Fibroblast of lung (primary cell): ENCODE data around the gene HECW1. TPM values are rescaled to one million over a fixed set of nuclear protein-coding genes. Genes with fewer than 3 reads are reported as not detected.

Experiments
- DNase-seq, 2 donors: peaks; one replicate each; pipeline versions ENCODE4 v3.0.0 to v3.0.0-alpha.2; 2010; ENCODE audit warnings: low read depth in 2 of 2
- H2AFZ ChIP-seq: 2 replicates; pipeline ENCODE4 v1.5.1; 2012; ENCODE audit warnings: low read length, control low read depth, inconsistent platforms
- H3K27ac ChIP-seq: 2 replicates; pipeline ENCODE4 v1.5.1; 2011; ENCODE audit warnings: low read length, control low read depth; ENCODE audit not compliant: insufficient read depth
- H3K27me3 ChIP-seq: 2 replicates; pipeline ENCODE4 v1.5.1; 2011; ENCODE audit warnings: mild to moderate bottlenecking, low read length; ENCODE audit not compliant: control insufficient read depth, insufficient read depth
- H3K36me3 ChIP-seq: 2 replicates; pipeline ENCODE4 v1.5.1; 2011; ENCODE audit warnings: low read length; ENCODE audit not compliant: control insufficient read depth, insufficient read depth
- H3K4me1 ChIP-seq: 2 replicates; pipeline ENCODE4 v1.5.1; 2011; ENCODE audit warnings: low read length; ENCODE audit not compliant: control insufficient read depth, insufficient read depth; ENCODE audit errors: extremely low read depth
- H3K4me2 ChIP-seq: 2 replicates; pipeline ENCODE4 v1.5.1; 2011; ENCODE audit warnings: low read length, control low read depth; ENCODE audit not compliant: insufficient read depth; ENCODE audit errors: extremely low read depth
- H3K4me3 ChIP-seq, 4 experiments: fragments of 200-600 bp in 1 of 4; sonication (generic) in 1 of 4; replicated peaks in 1 of 4; 2 replicates each; pipeline ENCODE4 v1.5.1; 2011 to 2016; ENCODE audit warnings: low read length in 4 of 4, low read depth in 3 of 4, mild to moderate bottlenecking in 3 of 4, control low read depth in 2 of 4, inconsistent platforms in 1 of 4, mixed read lengths in 1 of 4; ENCODE audit not compliant: insufficient read depth in 1 of 4; ENCODE audit errors: control extremely low read depth in 1 of 4
- H3K79me2 ChIP-seq: 2 replicates; pipeline ENCODE4 v1.5.1; 2012; ENCODE audit warnings: mild to moderate bottlenecking, low read length, inconsistent platforms; ENCODE audit not compliant: control insufficient read depth, insufficient read depth
- H3K9ac ChIP-seq: 2 replicates; pipeline ENCODE4 v1.5.1; 2011; ENCODE audit warnings: mild to moderate bottlenecking, low read length, control low read depth; ENCODE audit not compliant: insufficient read depth
- H3K9me3 ChIP-seq: 2 replicates; pipeline ENCODE4 v1.5.1; 2012; ENCODE audit warnings: low read depth, low read length; ENCODE audit not compliant: control insufficient read depth, insufficient read depth
- H4K20me1 ChIP-seq: 2 replicates; pipeline ENCODE4 v1.5.1; 2011; ENCODE audit warnings: low read length; ENCODE audit not compliant: control insufficient read depth, insufficient read depth; ENCODE audit errors: extremely low read depth
- CTCF ChIP-seq, 2 donors: IDR thresholded peaks in 1 of 2; conservative IDR thresholded peaks in 1 of 2; 1 replicate in 1 of 2; 2 replicates in 1 of 2; pipeline ENCODE4 v1.5.1; 2011 to 2012; ENCODE audit warnings: low read length in 2 of 2, control low read depth in 1 of 2, inconsistent platforms in 1 of 2, low read depth in 1 of 2, mild to moderate bottlenecking in 1 of 2
- EZH2 ChIP-seq: IDR thresholded peaks from 2 replicates; pipeline ENCODE4 v1.5.1; 2012; ENCODE audit warnings: low read length, control low read depth, mild to moderate bottlenecking; ENCODE audit errors: missing control alignments
- polyA plus RNA-seq, 2 donors: library from polyadenylated mRNA; depleted of rRNA in 1 of 2; stranded (reverse) in 1 of 2; unstranded in 1 of 2; fragments of >200 nt; gene quantifications; 2 replicates each; pipeline ENCODE4 v1.2.1, GENCODE V29; 2011 to 2012; ENCODE audit warnings: missing spikeins in 1 of 2
- total RNA-seq: library from RNA; depleted of rRNA; stranded (reverse); fragments of >200 nt; gene quantifications from 2 replicates; pipeline ENCODE4 v1.2.1, GENCODE V29; 2014

Gene HECW1
- total and polyA plus RNA-seq, 2 donors (not counting 1 experiment from before 2014, with no cell fraction given): 1.1 to 6.1 TPM

- Histone ChIP-seq H3K4me1 (no peaks in the 10 kb centered on the region), H3K4me3 (no peak overlapping the region), H3K27me3 (no peaks in the 10 kb centered on the region), H3K36me3 (no peaks in the 10 kb centered on the region), H4K20me1 (no peaks in the 10 kb centered on the region), H3K9ac (no peak overlapping the region), H3K27ac (no peak overlapping the region), H3K9me3 (no peaks in the 10 kb centered on the region), H3K4me2 (no peak overlapping the region), H2AFZ (no peak overlapping the region), H3K79me2 (no peaks in the 10 kb centered on the region)
- TF ChIP-seq CTCF (conservative IDR thresholded peaks at IDR 0.05 in 1 of 2, IDR thresholded peaks at IDR 0.05 in 1 of 2; ENCODE audit: low read depth in 1 of 2, low read length in 2 of 2): no peak
- no peak for TF ChIP-seq EZH2
- DNase-seq: no peak
Observed at GRCh38 chr7:43450894-43451293, 338.4 kb downstream of the HECW1 start.

- Histone ChIP-seq H3K4me2 (peak overlapping the region; percentile 51), H3K36me3 (no peaks in the 10 kb centered on the region), H3K4me1 (no peaks in the 10 kb centered on the region), H4K20me1 (no peaks in the 10 kb centered on the region), H3K79me2 (no peaks in the 10 kb centered on the region), H3K9ac (no peak overlapping the region), H2AFZ (no peak overlapping the region), H3K9me3 (no peaks in the 10 kb centered on the region), H3K27ac (no peak overlapping the region), H3K27me3 (no peaks in the 10 kb centered on the region), H3K4me3 (no peak overlapping the region)
- peak; percentile 59 to 66 for DNase-seq
- TF ChIP-seq CTCF (conservative IDR thresholded peaks at IDR 0.05 in 1 of 2, IDR thresholded peaks at IDR 0.05 in 1 of 2; ENCODE audit: low read depth in 1 of 2, low read length in 2 of 2) (peak; percentile 30 to 54), EZH2 (no peak)
Observed at GRCh38 chr7:43454936-43455518, 342.6 kb downstream of the HECW1 start.

- H3K9me3 ChIP-seq: no peaks in the 10 kb centered on the region
- H3K36me3 ChIP-seq: no peaks in the 10 kb centered on the region
- peak in 1 of 2 donors; percentile 11 for DNase-seq
- no peaks in the 10 kb centered on the region for H3K79me2 ChIP-seq
- no peaks in the 10 kb centered on the region for H4K20me1 ChIP-seq
- H3K4me3 ChIP-seq: no peak overlapping the region
- no peak for TF ChIP-seq EZH2
- TF ChIP-seq CTCF (conservative IDR thresholded peaks at IDR 0.05 in 1 of 2, IDR thresholded peaks at IDR 0.05 in 1 of 2; ENCODE audit: low read depth in 1 of 2, low read length in 2 of 2): no peak
- H3K9ac ChIP-seq: no peak overlapping the region
- no peak overlapping the region for H3K27ac ChIP-seq
- no peak overlapping the region for H2AFZ ChIP-seq
- no peak overlapping the region for H3K4me2 ChIP-seq
- H3K27me3 ChIP-seq: no peaks in the 10 kb centered on the region
- H3K4me1 ChIP-seq: no peaks in the 10 kb centered on the region
Observed at GRCh38 chr7:43456200-43456599, 343.8 kb downstream of the HECW1 start.
